Dermis microvascular lymphatic vessel endothelial cell (primary cell): ENCODE measurements around the gene CD99. TPM values are rescaled to one million over a fixed set of nuclear protein-coding genes. Genes with fewer than 3 reads are reported as not detected.
"Not testable (repeated sequence)": the region's sequence is repeated elsewhere in the genome, so short reads cannot be mapped to it uniquely, and the experiment has no call there.

Experiments
- DNase-seq, 2 donors: peaks; one replicate each; pipeline versions ENCODE4 v3.0.0 to v3.0.0-alpha.2; 2010; ENCODE audit warnings: low read depth in 2 of 2
- total RNA-seq: library from RNA; depleted of rRNA; stranded (reverse); fragments of >200 nt; gene quantifications from 2 replicates; pipeline ENCODE4 v1.2.1, GENCODE V29; 2014

The CD99 gene
- total RNA-seq, 1 donor from 2014 or later, result 199 TPM

GRCh38 chrX:2767631-2768455, 76.7 kb downstream of the CD99 start:
- DNase-seq, result no peak

- no peak for DNase-seq
Observed at GRCh38 chrX:2769615-2770014, 78.5 kb downstream of the CD99 start.

- DNase-seq, result not testable (repeated sequence)
Observed at GRCh38 chrX:2773166-2774055, 82.3 kb downstream of the CD99 start.

GRCh38 chrX:2774057-2774456, 83.0 kb downstream of the CD99 start:
- no peak for DNase-seq

- DNase-seq, result no peak
Observed at GRCh38 chrX:2774776-2775175, 83.7 kb downstream of the CD99 start.

GRCh38 chrX:2780472-2781225, 89.6 kb downstream of the CD99 start:
- DNase-seq, result not testable (repeated sequence)

GRCh38 chrX:2781226-2781571, 90.1 kb downstream of the CD99 start:
- no peak for DNase-seq

- no peak for DNase-seq
Observed at GRCh38 chrX:2781698-2782097, 90.6 kb downstream of the CD99 start.

GRCh38 chrX:2782171-2782570, 91.1 kb downstream of the CD99 start:
- DNase-seq, result no peak

- no peak for DNase-seq
Observed at GRCh38 chrX:2782778-2783177, 91.7 kb downstream of the CD99 start.

GRCh38 chrX:2784026-2784425, 92.9 kb downstream of the CD99 start:
- DNase-seq, result no peak

GRCh38 chrX:2785538-2785937, 94.4 kb downstream of the CD99 start:
- no peak for DNase-seq

- no peak for DNase-seq
Observed at GRCh38 chrX:2788980-2789379, 97.9 kb downstream of the CD99 start.

GRCh38 chrX:2789569-2789968, 98.5 kb downstream of the CD99 start:
- DNase-seq, result no peak

Other genes starting within 250 kb of the CD99 start
- gene DHRSX, start 190.3 kb upstream of the CD99 start, total RNA-seq, result 13.7 and 16.4 TPM in 2 replicates
- 32.1 and 40.3 TPM in 2 replicates for gene ZBED1, start 190.3 kb upstream of the CD99 start, total RNA-seq
- gene XG, start 60.7 kb downstream of the CD99 start, total RNA-seq, result under 0.01 and 0.13 TPM in 2 replicates
- 0.51 and 1.0 TPM in 2 replicates for gene GYG2, start 137.6 kb downstream of the CD99 start, total RNA-seq
- 16.4 and 29.7 TPM in 2 replicates for gene ARSD, start 238.0 kb downstream of the CD99 start, total RNA-seq